HepG2 (cell line): ENCODE measurements around the gene ANKRD1. TPM values are rescaled to one million over a fixed set of nuclear protein-coding genes. Genes with fewer than 3 reads are reported as not detected.

Source experiments
- ATAC-seq: fragments of 200-7000 bp; cut with Tn5 transposase; 3 replicates; pipeline ENCODE4 v1.9.1; 2020; ENCODE audit warnings: mild to moderate bottlenecking, moderate library complexity
- BruUV-seq: library from RNA; stranded (reverse); fragments of 400-500 nt; replicated peaks from 2 replicates; lab custom pipeline; 2021; lab: Mats Ljungman, UMichigan
- CTCF ChIA-PET: fragments of 300-600 bp; formaldehyde crosslinking; extraction: SDS; loops from one replicate; lab custom pipeline; 2021; ENCODE audit warnings: low total read pairs, inconsistent platforms, low intra/inter-chr PET ratio; lab: Yijun Ruan, JAX
- POLR2A ChIA-PET: fragments of 350-600 bp; sonication (Branson Sonifier 250); formaldehyde crosslinking; loops from one replicate; lab custom pipeline; 2020; ENCODE audit warnings: antibody characterized with exemption, inconsistent platforms; lab: Yijun Ruan, JAX
- DNase-seq: peaks from one replicate; pipeline ENCODE4 v3.0.0-alpha.2; 2015; ENCODE audit warnings: low spot score
- FAIRE-seq: peaks from 3 replicates; lab custom pipeline; 2011; peaks lifted over from hg19 to GRCh38; lab: Jason Lieb, UNC
- H2AFZ ChIP-seq: one replicate; pipeline ENCODE4 v1.6.1; 2011; ENCODE audit warnings: low read length, inconsistent platforms
- H3K27ac ChIP-seq: fragments of 300-600 bp; 3 replicates; pipeline ENCODE4 v1.8.0; 2011; ENCODE audit warnings: mixed run types, mild to moderate bottlenecking, mixed read lengths, low read length, inconsistent platforms; ENCODE audit not compliant: insufficient read depth; ENCODE audit errors: extremely low read length
- H3K27me3 ChIP-seq, 2 experiments: fragments of 200-600 bp in 1 of 2; 2 replicates in 1 of 2; 3 replicates in 1 of 2; pipeline versions ENCODE4 v1.6.0 to v1.8.0; 2011; ENCODE audit warnings: low read length in 2 of 2, mild to moderate bottlenecking in 2 of 2, moderate library complexity in 2 of 2, inconsistent platforms in 1 of 2; ENCODE audit not compliant: insufficient read depth in 2 of 2, control insufficient read depth in 1 of 2
- H3K36me3 ChIP-seq, 2 experiments: fragments of 200-600 bp in 1 of 2; replicated peaks in 1 of 2; 2 replicates in 1 of 2; 3 replicates in 1 of 2; pipeline versions ENCODE4 v1.5.1 to v1.8.0; 2011; ENCODE audit warnings: low read length in 2 of 2, inconsistent platforms in 1 of 2; ENCODE audit not compliant: insufficient read depth in 2 of 2, control insufficient read depth in 1 of 2
- H3K4me1 ChIP-seq: 2 replicates; pipeline ENCODE4 v1.5.1; 2012; ENCODE audit warnings: low read length, inconsistent platforms; ENCODE audit not compliant: insufficient read depth
- H3K4me2 ChIP-seq: 2 replicates; pipeline ENCODE4 v1.6.0; 2011; ENCODE audit warnings: low read depth, low read length, inconsistent platforms
- H3K4me3 ChIP-seq, 3 experiments: fragments of 200-600 bp in 1 of 3; sonication (generic), shearing (Covaris generic) in 1 of 3; replicated peaks in 1 of 3; 2 replicates each; pipeline ENCODE4 v1.5.1; 2011 to 2016; ENCODE audit warnings: low read length in 3 of 3, inconsistent platforms in 2 of 3, low read depth in 2 of 3, mild to moderate bottlenecking in 2 of 3, control low read depth in 1 of 3, mixed read lengths in 1 of 3; ENCODE audit not compliant: insufficient read depth in 1 of 3
- H3K79me2 ChIP-seq: one replicate; pipeline ENCODE4 v1.6.1; 2011; ENCODE audit warnings: low read length, inconsistent platforms; ENCODE audit not compliant: insufficient read depth
- H3K9ac ChIP-seq: 2 replicates; pipeline ENCODE4 v1.6.0; 2011; ENCODE audit warnings: mild to moderate bottlenecking, low read depth, low read length, inconsistent platforms; ENCODE audit not compliant: insufficient read depth
- H3K9me3 ChIP-seq: 2 replicates; pipeline ENCODE4 v1.5.1; 2012; ENCODE audit warnings: mild to moderate bottlenecking, low read length
- H4K20me1 ChIP-seq: 2 replicates; pipeline ENCODE4 v1.6.0; 2011; ENCODE audit warnings: inconsistent platforms, mild to moderate bottlenecking, low read length, moderate library complexity; ENCODE audit not compliant: insufficient read depth
- REPIN1 ChIP-seq: sonication (generic); formaldehyde crosslinking; IDR thresholded peaks from 2 replicates; pipeline ENCODE4 v1.8.0; 2022; ENCODE audit warnings: missing genetic modification reagents, low read depth, mild to moderate bottlenecking, borderline replicate concordance
- SYNCRIP ChIP-seq: fragments of 200-400 bp; formaldehyde crosslinking; IDR thresholded peaks from 2 replicates; pipeline ENCODE4 v1.6.1; 2018; ENCODE audit warnings: mild to moderate bottlenecking, low read depth, low read length; ENCODE audit not compliant: insufficient read depth
- WGBS: methylation state at CpG from one replicate; pipeline ENCODE4 v1.1.6; 2017; ENCODE audit warnings: low lambda C conversion rate; 5-methylcytosine and 5-hydroxymethylcytosine counted together
- in situ Hi-C: cut with HindIII; loops from 2 replicates; pipeline ENCODE4 v1.10.0; 2017; ENCODE audit warnings: low pct_unique_long_range_greater_than_20kb; ENCODE audit not compliant: extremely low pct_ligation_motif_present
- intact Hi-C: fragments of 100-400 bp; cut with micrococcal nuclease; formaldehyde crosslinking; loops from one replicate; pipeline ENCODE4 v1.10.0; 2022; ENCODE audit not compliant: unreplicated experiment
- polyA plus RNA-seq, 8 experiments: library from polyadenylated mRNA; depleted of rRNA in 3 of 8; stranded (reverse) in 7 of 8; unstranded in 1 of 8; fragments of >200 nt; fragmentation: Illumina TruSeq in 4 of 8; extraction: Trizol in 4 of 8; gene quantifications; 2 replicates each; pipeline versions ENCODE4 v1.2.1 to v1.2.3, GENCODE V29; 2011 to 2016; ENCODE audit warnings: low read depth in 4 of 8, missing spikeins in 1 of 8, mixed read lengths in 1 of 8; ENCODE audit not compliant: insufficient read depth in 1 of 8
- total RNA-seq, 5 experiments: library from RNA; depleted of rRNA; stranded (reverse); fragments of >200 nt; fragmentation: Illumina TruSeq; extraction: Trizol; gene quantifications; 2 replicates each; pipeline ENCODE4 v1.2.3, GENCODE V29; 2016; ENCODE audit warnings: low read depth in 1 of 5
- TF ChIP-seq, protein P1 (sequence below): sonication (generic); formaldehyde crosslinking; IDR thresholded peaks from 2 replicates; pipeline ENCODE4; 2020; ENCODE audit warnings: missing genetic modification reagents, mild to moderate bottlenecking, borderline replicate concordance

ANKRD1 gene
- total and polyA plus RNA-seq, 2 of the 13 experiments (the other 11 are each of a cell fraction or from before 2014, with no cell fraction given) = 19.4 to 41.8 TPM

DNA sequence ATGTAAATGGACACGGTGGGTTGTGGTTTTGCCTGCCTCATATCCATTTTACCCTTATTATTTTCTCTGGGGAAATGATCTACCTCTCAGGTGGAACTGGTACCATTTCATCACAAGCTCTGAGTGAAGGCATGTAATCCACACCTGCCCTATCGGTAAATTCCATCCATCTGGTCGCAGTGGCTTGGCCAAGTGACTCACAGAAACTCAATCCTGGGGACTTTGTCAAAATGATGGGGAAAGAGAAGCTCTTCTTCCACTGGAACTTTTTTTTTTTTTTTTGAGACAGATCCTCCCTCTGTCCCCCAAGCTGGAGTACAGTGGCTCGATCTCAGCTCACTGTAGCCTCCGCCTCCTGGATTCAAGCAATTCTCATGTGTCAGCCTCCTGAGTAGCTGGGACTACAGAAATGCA lies 48.2 kb upstream of the ANKRD1 start (continued):
- TF ChIP-seq, protein P1, sequence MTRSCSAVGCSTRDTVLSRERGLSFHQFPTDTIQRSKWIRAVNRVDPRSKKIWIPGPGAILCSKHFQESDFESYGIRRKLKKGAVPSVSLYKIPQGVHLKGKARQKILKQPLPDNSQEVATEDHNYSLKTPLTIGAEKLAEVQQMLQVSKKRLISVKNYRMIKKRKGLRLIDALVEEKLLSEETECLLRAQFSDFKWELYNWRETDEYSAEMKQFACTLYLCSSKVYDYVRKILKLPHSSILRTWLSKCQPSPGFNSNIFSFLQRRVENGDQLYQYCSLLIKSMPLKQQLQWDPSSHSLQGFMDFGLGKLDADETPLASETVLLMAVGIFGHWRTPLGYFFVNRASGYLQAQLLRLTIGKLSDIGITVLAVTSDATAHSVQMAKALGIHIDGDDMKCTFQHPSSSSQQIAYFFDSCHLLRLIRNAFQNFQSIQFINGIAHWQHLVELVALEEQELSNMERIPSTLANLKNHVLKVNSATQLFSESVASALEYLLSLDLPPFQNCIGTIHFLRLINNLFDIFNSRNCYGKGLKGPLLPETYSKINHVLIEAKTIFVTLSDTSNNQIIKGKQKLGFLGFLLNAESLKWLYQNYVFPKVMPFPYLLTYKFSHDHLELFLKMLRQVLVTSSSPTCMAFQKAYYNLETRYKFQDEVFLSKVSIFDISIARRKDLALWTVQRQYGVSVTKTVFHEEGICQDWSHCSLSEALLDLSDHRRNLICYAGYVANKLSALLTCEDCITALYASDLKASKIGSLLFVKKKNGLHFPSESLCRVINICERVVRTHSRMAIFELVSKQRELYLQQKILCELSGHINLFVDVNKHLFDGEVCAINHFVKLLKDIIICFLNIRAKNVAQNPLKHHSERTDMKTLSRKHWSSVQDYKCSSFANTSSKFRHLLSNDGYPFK (CRISPR knock-in tag) = no peak
- no peak for TF ChIP-seq SYNCRIP

DNA sequence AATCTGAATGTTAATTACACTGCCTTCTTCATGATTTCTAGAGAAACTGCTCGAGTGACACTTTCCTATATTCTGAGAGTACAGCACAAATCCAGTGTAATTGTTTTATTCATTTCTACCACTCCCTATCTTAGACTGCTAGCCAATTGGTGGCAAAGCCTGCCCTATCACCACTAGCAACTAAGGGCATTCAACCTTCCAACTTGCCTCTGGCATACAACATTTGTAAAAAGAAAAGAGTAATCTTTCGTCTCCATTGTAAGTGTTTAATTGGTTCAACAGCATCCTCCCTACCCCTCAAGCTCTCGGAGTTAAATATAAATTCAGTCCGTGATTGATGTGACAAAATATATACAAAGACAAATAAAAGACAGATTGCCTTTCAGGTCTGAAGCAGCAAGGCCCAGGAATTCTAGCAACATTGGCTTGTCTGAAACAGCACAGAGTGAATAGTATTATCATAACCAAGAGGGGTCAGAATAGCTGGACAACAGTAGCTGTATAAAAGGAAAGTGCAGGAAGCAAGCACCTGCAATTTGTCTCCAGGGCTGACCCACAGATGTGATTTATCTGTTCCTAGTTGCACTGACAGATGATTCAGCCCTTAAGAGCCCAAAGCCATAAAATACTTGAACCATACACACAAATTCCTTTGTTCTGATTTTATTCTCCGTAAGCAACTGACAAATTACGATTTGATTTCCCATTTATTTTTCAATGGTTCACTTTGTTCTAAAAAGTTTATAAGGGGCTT lies 47.6 kb upstream of the ANKRD1 start:
- Histone ChIP-seq H3K9me3 (no peaks in the 10 kb centered on the region), H2AFZ (no peak overlapping the region), H3K27me3 (no peaks in the 10 kb centered on the region), H3K4me3 (no peak overlapping the region), H3K27ac (no peak overlapping the region), H3K9ac (no peak overlapping the region), H3K79me2 (no peaks in the 10 kb centered on the region), H3K4me1 (peaks cover 40% of the 10 kb centered on the region), H3K4me2 (no peak overlapping the region), H3K36me3 (no peaks in the 10 kb centered on the region), H4K20me1 (no peaks in the 10 kb centered on the region)
- ChIA-PET CTCF (no interaction called here), POLR2A (interaction anchor here (1.3 to 1.5 kb wide), 2 partner anchors 37 to 57 kb away, joined by 3 read pairs; no protein-coding TSS in a partner anchor)
- intact Hi-C loops = loop anchor here (2.0 kb wide), 1 partner anchor 48 kb away; the partner anchor contains the start of gene ANKRD1
- in situ Hi-C loops = no loop called here
- WGBS = 70% methylated on average over 6 of the region's 6 CpGs
- DNase-seq = no peak
- no peak for TF ChIP-seq REPIN1
- FAIRE-seq = no peak
- no peak for ATAC-seq
- no TSS peak for BruUV-seq
